HCT116 (cell line): ENCODE data around the gene SMC2. TPM values are rescaled to one million over a fixed set of nuclear protein-coding genes. Genes with fewer than 3 reads are reported as not detected.
A peak's percentile ranks its signal among the peaks of the same experiment; 100 is the strongest.

Experiments used
- ATAC-seq: fragments of 200-7000 bp; cut with Tn5 transposase; 2 replicates; pipeline ENCODE4 v1.9.1; 2020; ENCODE audit warnings: mild to moderate bottlenecking, moderate library complexity
- BruUV-seq: library from RNA; stranded (reverse); fragments of 400-500 nt; replicated peaks from 2 replicates; lab custom pipeline; 2021; lab: Mats Ljungman, UMichigan
- CTCF ChIA-PET: fragments of 300-600 bp; sonication (Branson Sonifier 250); formaldehyde crosslinking; loops from one replicate; lab custom pipeline; 2021; ENCODE audit warnings: antibody characterized with exemption; lab: Charles Lee
- POLR2A ChIA-PET: fragments of 300-600, 350-600 bp; sonication (Branson Sonifier 250); formaldehyde crosslinking; loops from one replicate; lab custom pipeline; 2021; ENCODE audit warnings: antibody characterized with exemption; lab: Charles Lee
- RAD21 ChIA-PET, 2 experiments: fragments of 300-600 bp; sonication (Branson Sonifier 250); formaldehyde crosslinking; loops; one replicate each; lab custom pipeline; 2023; ENCODE audit warnings: low total read pairs in 2 of 2; ENCODE audit not compliant: uncharacterized antibody in 2 of 2, unreplicated experiment in 2 of 2, low non-redundant PET in 1 of 2; lab: Charles Lee
- DNase-seq: peaks from one replicate; pipeline ENCODE4 v3.0.0-alpha.2; 2010; ENCODE audit warnings: low read depth, low spot score
- H2AFZ ChIP-seq: fragments of 200-600 bp; shearing (Covaris generic), sonication (generic); 2 replicates; pipeline ENCODE4 v1.6.1; 2017; ENCODE audit warnings: low read depth, mixed run types, mixed read lengths, antibody characterized with exemption, low read length; ENCODE audit not compliant: poor library complexity, severe bottlenecking
- H3K27ac ChIP-seq: 2 replicates; pipeline ENCODE4 v1.5.1; 2012; ENCODE audit warnings: low read depth, low read length
- H3K27me3 ChIP-seq: fragments of 200-600 bp; sonication (generic); 2 replicates; pipeline ENCODE4 v1.6.1; 2016; ENCODE audit warnings: mixed run types, low read length, mixed read lengths; ENCODE audit not compliant: insufficient read depth
- H3K36me3 ChIP-seq, 2 experiments: fragments of 200-500 bp in 1 of 2; fragments of 200-600 bp in 1 of 2; sonication (Bioruptor generic) in 1 of 2; sonication (generic) in 1 of 2; 2 replicates each; pipeline versions ENCODE4 v1.5.1 to v1.6.1; 2014 to 2016; ENCODE audit warnings: low read length in 2 of 2, inconsistent platforms in 1 of 2, mixed read lengths in 1 of 2, mixed run types in 1 of 2; ENCODE audit not compliant: insufficient read depth in 2 of 2, control insufficient read depth in 1 of 2
- H3K4me1 ChIP-seq, 2 experiments: fragments of 200-600 bp in 1 of 2; sonication (generic) in 1 of 2; 2 replicates each; pipeline versions ENCODE4 v1.5.1 to v1.6.1; 2012 to 2017; ENCODE audit warnings: low read length in 2 of 2, inconsistent platforms in 1 of 2, mild to moderate bottlenecking in 1 of 2, mixed read lengths in 1 of 2, mixed run types in 1 of 2, moderate library complexity in 1 of 2; ENCODE audit not compliant: insufficient read depth in 2 of 2, control insufficient read depth in 1 of 2
- H3K4me2 ChIP-seq: fragments of 200-600 bp; sonication (generic); 2 replicates; pipeline ENCODE4 v1.6.1; 2017; ENCODE audit warnings: mixed run types, low read length, mixed read lengths
- H3K4me3 ChIP-seq, 2 experiments: fragments of 200-600 bp in 1 of 2; sonication (generic) in 1 of 2; replicated peaks in 1 of 2; 2 replicates each; pipeline ENCODE4 v1.5.1; 2011 to 2016; ENCODE audit warnings: low read length in 2 of 2, control low read depth in 1 of 2, low read depth in 1 of 2, mild to moderate bottlenecking in 1 of 2, mixed read lengths in 1 of 2, mixed run types in 1 of 2
- H3K79me2 ChIP-seq: fragments of 200-600 bp; sonication (generic); 2 replicates; pipeline ENCODE4 v1.6.1; 2017; ENCODE audit warnings: mild to moderate bottlenecking, mixed run types, low read length, moderate library complexity, mixed read lengths; ENCODE audit not compliant: insufficient read depth
- H3K9ac ChIP-seq: fragments of 200-600 bp; sonication (generic); 2 replicates; pipeline ENCODE4 v1.6.1; 2016; ENCODE audit warnings: low read length, mixed read lengths
- H3K9me2 ChIP-seq: fragments of 200-600 bp; sonication (generic), shearing (Covaris generic); 2 replicates; pipeline ENCODE4 v1.6.1; 2017; ENCODE audit warnings: mixed run types, mild to moderate bottlenecking, moderate library complexity; ENCODE audit not compliant: insufficient read depth
- H3K9me3 ChIP-seq, 2 experiments: fragments of 200-500 bp in 1 of 2; fragments of 200-600 bp in 1 of 2; sonication (Bioruptor generic) in 1 of 2; sonication (generic) in 1 of 2; 2 replicates each; pipeline ENCODE4 v1.6.1; 2014 to 2017; ENCODE audit warnings: low read length in 2 of 2, mixed read lengths in 2 of 2, inconsistent platforms in 1 of 2, low read depth in 1 of 2, mild to moderate bottlenecking in 1 of 2, mixed run types in 1 of 2, moderate library complexity in 1 of 2; ENCODE audit not compliant: control insufficient read depth in 1 of 2, insufficient read depth in 1 of 2
- H4K20me1 ChIP-seq: fragments of 200-600 bp; sonication (generic), shearing (Covaris generic); 2 replicates; pipeline ENCODE4 v1.6.1; 2017; ENCODE audit warnings: mixed run types, mild to moderate bottlenecking, moderate library complexity; ENCODE audit not compliant: insufficient read depth
- ATF3 ChIP-seq: IDR thresholded peaks from 2 replicates; pipeline ENCODE4 v1.6.1; 2012
- CBX3 ChIP-seq: IDR thresholded peaks from 2 replicates; pipeline ENCODE4 v1.6.1; 2012; ENCODE audit warnings: low read depth
- CEBPB ChIP-seq: IDR thresholded peaks from 2 replicates; pipeline ENCODE4 v1.6.1; 2012; ENCODE audit warnings: low read depth
- FOSL1 ChIP-seq: IDR thresholded peaks from 2 replicates; pipeline ENCODE4 v1.6.1; 2012; ENCODE audit warnings: low read depth
- JUND ChIP-seq: IDR thresholded peaks from 2 replicates; pipeline ENCODE4 v1.6.1; 2012
- MAX ChIP-seq: IDR thresholded peaks from 2 replicates; pipeline ENCODE4 v1.6.1; 2012
- POLR2A ChIP-seq: IDR thresholded peaks from 2 replicates; pipeline ENCODE4 v1.7.0; 2011; ENCODE audit warnings: borderline replicate concordance; ENCODE audit not compliant: insufficient read depth, insufficient read length; ENCODE audit errors: extremely low read depth
- POLR2AphosphoS5 ChIP-seq: IDR thresholded peaks from 2 replicates; pipeline ENCODE4 v1.6.1; 2011; ENCODE audit warnings: mild to moderate bottlenecking, low read depth, low read length, moderate library complexity
- REST ChIP-seq: IDR thresholded peaks from 2 replicates; pipeline ENCODE4 v1.6.1; 2012; ENCODE audit warnings: low read depth
- SIN3A ChIP-seq: IDR thresholded peaks from 2 replicates; pipeline ENCODE4 v1.6.1; 2012; ENCODE audit warnings: low read depth
- YY1 ChIP-seq: IDR thresholded peaks from 2 replicates; pipeline ENCODE4 v1.6.1; 2011; ENCODE audit warnings: low read length, low read depth, moderate library complexity, mild to moderate bottlenecking; ENCODE audit not compliant: insufficient replicate concordance; ENCODE audit errors: extremely low read depth
- intact Hi-C: fragments of 100-400 bp; cut with micrococcal nuclease; formaldehyde crosslinking; loops from 2 replicates; pipeline ENCODE4 v1.10.0; 2022
- total RNA-seq: library from RNA; stranded (reverse); gene quantifications from one replicate; pipeline ENCODE4 v1.2.1, GENCODE V29; 2021; ENCODE audit not compliant: unreplicated experiment

Gene SMC2
- total RNA-seq, 1 experiment from 2014 or later = 20.5 TPM

- ATAC-seq (no peak), DNase-seq (no peak)
- H4K20me1 ChIP-seq = no peaks in the 10 kb centered on the region
- H3K4me2 ChIP-seq = peak overlapping the region; percentile 86
- RAD21 ChIA-PET = no interaction called here
- no peaks in the 10 kb centered on the region for H3K9me3 ChIP-seq
- no peaks in the 10 kb centered on the region for H3K9me2 ChIP-seq
- CTCF ChIA-PET = no interaction called here
- H3K4me1 ChIP-seq = peaks cover 11 to 16% of the 10 kb centered on the region in 2 experiments; a peak in 3 of 4 replicates
- no peak overlapping the region for H3K27ac ChIP-seq
- H3K79me2 ChIP-seq = peaks cover 41% of the 10 kb centered on the region
- no peak overlapping the region for H3K9ac ChIP-seq
- no peaks in the 10 kb centered on the region for H3K27me3 ChIP-seq
- POLR2A ChIA-PET = no interaction called here
- no peak for TF ChIP-seq MAX
- TF ChIP-seq ATF3 = no peak
- no peak for TF ChIP-seq POLR2A
- no peak for TF ChIP-seq CEBPB
- BruUV-seq = no TSS peak
- no peak overlapping the region for H2AFZ ChIP-seq
- peak overlapping the region in 1 of 2 experiments; percentile 86; a peak in 2 of 4 replicates for H3K4me3 ChIP-seq
- intact Hi-C loops = no loop called here
- no peaks in the 10 kb centered on the region for H3K36me3 ChIP-seq
Observed at GRCh38 chr9:104092192-104092591, 1.9 kb upstream of the SMC2 start.

- Histone ChIP-seq H3K4me2 (peak overlapping the region; percentile 86), H4K20me1 (no peaks in the 10 kb centered on the region), H3K4me3 (peak overlapping the region; percentile 86), H3K79me2 (peaks cover 49% of the 10 kb centered on the region), H3K27me3 (no peaks in the 10 kb centered on the region), H3K27ac (peak overlapping the region; percentile 80), H3K36me3 (no peaks in the 10 kb centered on the region), H3K9ac (peak overlapping the region; percentile 84), H2AFZ (peak overlapping the region; percentile 85), H3K9me2 (no peaks in the 10 kb centered on the region), H3K4me1 (peaks cover 11 to 16% of the 10 kb centered on the region in 2 experiments; a peak in 3 of 4 replicates), H3K9me3 (no peaks in the 10 kb centered on the region)
- ChIA-PET RAD21 (no interaction called here), CTCF (no interaction called here), POLR2A (interaction anchor here (1.2 kb wide), 1 partner anchor 27 kb away, joined by 3 read pairs; no protein-coding TSS in a partner anchor)
- intact Hi-C loops = no loop called here
- TF ChIP-seq REST (no peak), CBX3 (no peak), POLR2A (peak; percentile 39), FOSL1 (no peak), SIN3A (no peak), POLR2AphosphoS5 (no peak), YY1 (no peak), JUND (no peak)
- no peak for ATAC-seq
- no peak for DNase-seq
- no TSS peak for BruUV-seq
Observed at GRCh38 chr9:104092875-104093600, 1.1 kb upstream of the SMC2 start.
